ENCODE data around the gene STAU1. TPM values are rescaled to one million over a fixed set of nuclear protein-coding genes. Genes with fewer than 3 reads are reported as not detected.

Gene STAU1
- polyA plus RNA-seq, 1 donor (not counting 4 experiments of a cell fraction or from before 2014, with no cell fraction given): 55.3 TPM

DNA sequence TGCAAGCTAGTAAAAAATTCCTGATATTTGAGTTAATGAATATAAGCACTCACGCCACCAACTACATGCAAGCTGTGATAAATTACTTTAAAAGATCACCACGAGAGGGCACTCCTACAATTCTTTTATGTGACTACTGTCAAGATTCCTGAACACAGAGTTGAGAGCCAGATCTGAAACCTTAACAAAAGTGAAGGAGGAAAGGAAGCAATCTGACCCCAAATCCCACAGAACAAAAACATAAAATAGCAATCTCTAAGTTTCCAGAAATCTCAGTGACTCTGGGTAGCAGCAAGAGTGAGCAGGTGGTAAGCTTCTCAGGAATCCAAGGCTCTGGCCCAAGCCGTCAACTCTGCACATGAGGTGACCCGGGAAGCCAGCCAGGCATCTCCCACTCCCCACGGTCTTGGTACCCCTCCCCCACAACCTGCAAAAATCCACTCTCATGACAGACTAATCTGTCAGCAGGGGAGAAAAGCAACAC is 55.1 kb downstream of the STAU1 start:
- no peak overlapping the region for H3K9ac ChIP-seq (ENCODE audit: control insufficient read depth, extremely low read depth, insufficient read depth, low read length)
- no peak overlapping the region for H3K4me2 ChIP-seq (ENCODE audit: control insufficient read depth, extremely low read depth, insufficient read depth, low read depth, low read length)
- no peak overlapping the region for H3K27ac ChIP-seq (ENCODE audit: control insufficient read depth, insufficient read depth, low read length)
- DNase-seq (ENCODE audit: low read depth, low spot score) (peak; percentile 4), FAIRE-seq (no peak)
- TF ChIP-seq EZH2 (IDR thresholded peaks at IDR 0.05; ENCODE audit: low read length): no peak
- TF ChIP-seq, protein P1, sequence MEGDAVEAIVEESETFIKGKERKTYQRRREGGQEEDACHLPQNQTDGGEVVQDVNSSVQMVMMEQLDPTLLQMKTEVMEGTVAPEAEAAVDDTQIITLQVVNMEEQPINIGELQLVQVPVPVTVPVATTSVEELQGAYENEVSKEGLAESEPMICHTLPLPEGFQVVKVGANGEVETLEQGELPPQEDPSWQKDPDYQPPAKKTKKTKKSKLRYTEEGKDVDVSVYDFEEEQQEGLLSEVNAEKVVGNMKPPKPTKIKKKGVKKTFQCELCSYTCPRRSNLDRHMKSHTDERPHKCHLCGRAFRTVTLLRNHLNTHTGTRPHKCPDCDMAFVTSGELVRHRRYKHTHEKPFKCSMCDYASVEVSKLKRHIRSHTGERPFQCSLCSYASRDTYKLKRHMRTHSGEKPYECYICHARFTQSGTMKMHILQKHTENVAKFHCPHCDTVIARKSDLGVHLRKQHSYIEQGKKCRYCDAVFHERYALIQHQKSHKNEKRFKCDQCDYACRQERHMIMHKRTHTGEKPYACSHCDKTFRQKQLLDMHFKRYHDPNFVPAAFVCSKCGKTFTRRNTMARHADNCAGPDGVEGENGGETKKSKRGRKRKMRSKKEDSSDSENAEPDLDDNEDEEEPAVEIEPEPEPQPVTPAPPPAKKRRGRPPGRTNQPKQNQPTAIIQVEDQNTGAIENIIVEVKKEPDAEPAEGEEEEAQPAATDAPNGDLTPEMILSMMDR (optimal IDR thresholded peaks at IDR 0.05 in 1 of 3, IDR thresholded peaks at IDR 0.05 in 1 of 3, conservative IDR thresholded peaks at IDR 0.05 in 1 of 3; ENCODE audit: extremely low read depth in 1 of 3, insufficient read depth in 2 of 3, low read length in 3 of 3): peak in 2 of 3 experiments; percentile 22 to 40
- no peaks in the 10 kb centered on the region for H4K20me1 ChIP-seq (ENCODE audit: control insufficient read depth, extremely low read depth, insufficient read depth, low read length)
- H3K4me1 ChIP-seq (ENCODE audit: control insufficient read depth, extremely low read depth, insufficient read depth, low read length): no peaks in the 10 kb centered on the region
- H2AFZ ChIP-seq (ENCODE audit: control insufficient read depth, low read length): no peak overlapping the region
- H3K9me1 ChIP-seq (ENCODE audit: control insufficient read depth, extremely low read depth, insufficient read depth, low read length): no peaks in the 10 kb centered on the region
- dilution Hi-C loops (cut with MboI; ENCODE audit: extremely low pct_ligation_motif_present, low sequenced_read_pairs): no loop called here
- peaks cover 3% of the 10 kb centered on the region for H3K79me2 ChIP-seq (ENCODE audit: control insufficient read depth, insufficient read depth, low read length)
- H3K4me3 ChIP-seq (ENCODE audit: control insufficient read depth in 2 of 3, extremely low read depth in 1 of 3, insufficient read depth in 2 of 3, low read depth in 1 of 3, low read length in 3 of 3): no peak overlapping the region
- H3K9me3 ChIP-seq (ENCODE audit: control insufficient read depth, low read depth, low read length): no peaks in the 10 kb centered on the region
- H3K27me3 ChIP-seq (ENCODE audit: control insufficient read depth, extremely low read depth, insufficient read depth, low read length): no peaks in the 10 kb centered on the region
- H3K36me3 ChIP-seq (ENCODE audit: control insufficient read depth in 2 of 2, extremely low read depth in 1 of 2, insufficient read depth in 2 of 2, low read length in 2 of 2): peaks cover 14 to 17% of the 10 kb centered on the region in 2 experiments

DNA sequence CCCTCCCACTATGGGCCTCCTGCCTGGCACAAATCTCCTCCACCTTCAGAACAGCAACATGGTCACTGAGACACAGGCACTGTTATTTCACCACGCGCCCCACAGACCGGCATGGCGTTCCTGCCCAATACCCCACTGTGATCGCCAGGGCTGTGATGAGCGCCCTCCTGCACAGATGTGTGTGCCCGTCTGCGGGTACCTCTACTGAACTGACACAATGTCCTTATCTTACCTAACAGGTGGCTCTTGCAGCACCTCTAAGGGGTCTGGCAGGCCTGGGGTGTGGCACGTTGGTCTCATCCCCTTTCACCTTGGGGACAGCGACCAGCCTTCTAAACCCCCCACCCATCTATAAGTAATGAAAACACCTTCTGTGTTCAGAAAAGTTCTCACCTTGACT is 64.2 kb downstream of the STAU1 start:
- Histone ChIP-seq H3K36me3 (ENCODE audit: control insufficient read depth in 2 of 2, extremely low read depth in 1 of 2, insufficient read depth in 2 of 2, low read length in 2 of 2) (peaks cover 24% of the 10 kb centered on the region in 2 experiments), H4K20me1 (ENCODE audit: control insufficient read depth, extremely low read depth, insufficient read depth, low read length) (no peaks in the 10 kb centered on the region), H3K27ac (ENCODE audit: control insufficient read depth, insufficient read depth, low read length) (no peak overlapping the region), H2AFZ (ENCODE audit: control insufficient read depth, low read length) (no peak overlapping the region), H3K27me3 (ENCODE audit: control insufficient read depth, extremely low read depth, insufficient read depth, low read length) (no peaks in the 10 kb centered on the region), H3K79me2 (ENCODE audit: control insufficient read depth, insufficient read depth, low read length) (no peaks in the 10 kb centered on the region), H3K4me3 (ENCODE audit: control insufficient read depth in 2 of 3, extremely low read depth in 1 of 3, insufficient read depth in 2 of 3, low read depth in 1 of 3, low read length in 3 of 3) (no peak overlapping the region), H3K4me2 (ENCODE audit: control insufficient read depth, extremely low read depth, insufficient read depth, low read depth, low read length) (no peak overlapping the region), H3K9ac (ENCODE audit: control insufficient read depth, extremely low read depth, insufficient read depth, low read length) (no peak overlapping the region), H3K9me3 (ENCODE audit: control insufficient read depth, low read depth, low read length) (no peaks in the 10 kb centered on the region), H3K4me1 (ENCODE audit: control insufficient read depth, extremely low read depth, insufficient read depth, low read length) (peaks cover 2% of the 10 kb centered on the region), H3K9me1 (ENCODE audit: control insufficient read depth, extremely low read depth, insufficient read depth, low read length) (no peaks in the 10 kb centered on the region)
- no peak for FAIRE-seq
- dilution Hi-C loops (cut with MboI; ENCODE audit: extremely low pct_ligation_motif_present, low sequenced_read_pairs): no loop called here
- no peak for DNase-seq (ENCODE audit: low read depth, low spot score)
- TF ChIP-seq EZH2 (IDR thresholded peaks at IDR 0.05; ENCODE audit: low read length): no peak
- TF ChIP-seq, protein P1 (optimal IDR thresholded peaks at IDR 0.05 in 1 of 3, IDR thresholded peaks at IDR 0.05 in 1 of 3, conservative IDR thresholded peaks at IDR 0.05 in 1 of 3; ENCODE audit: extremely low read depth in 1 of 3, insufficient read depth in 2 of 3, low read length in 3 of 3): no peak
